GM10248 (cell line): ENCODE data around the gene SMPD3.

Experiments used
- CTCF ChIA-PET: fragments of 300-600 bp; sonication (Branson Sonifier 250); formaldehyde crosslinking; extraction: SDS; loops from one replicate; lab custom pipeline; 2021; ENCODE audit warnings: antibody characterized with exemption; lab: Yijun Ruan, JAX
- POLR2A ChIA-PET: fragments of 350-650 bp; sonication (Branson Sonifier 250); formaldehyde crosslinking; extraction: SDS; loops from one replicate; lab custom pipeline; 2020; ENCODE audit warnings: antibody characterized with exemption; lab: Yijun Ruan, JAX
- DNase-seq: peaks from one replicate; pipeline ENCODE4 v3.0.0; 2012; ENCODE audit errors: extremely low spot score
- TF ChIP-seq, protein P1 (sequence below): IDR thresholded peaks from 2 replicates; pipeline ENCODE4 v1.5.1; 2012; ENCODE audit warnings: mild to moderate bottlenecking, low read depth; ENCODE audit errors: extremely low read depth, missing control alignments, control extremely low read depth

The SMPD3 gene

DNA sequence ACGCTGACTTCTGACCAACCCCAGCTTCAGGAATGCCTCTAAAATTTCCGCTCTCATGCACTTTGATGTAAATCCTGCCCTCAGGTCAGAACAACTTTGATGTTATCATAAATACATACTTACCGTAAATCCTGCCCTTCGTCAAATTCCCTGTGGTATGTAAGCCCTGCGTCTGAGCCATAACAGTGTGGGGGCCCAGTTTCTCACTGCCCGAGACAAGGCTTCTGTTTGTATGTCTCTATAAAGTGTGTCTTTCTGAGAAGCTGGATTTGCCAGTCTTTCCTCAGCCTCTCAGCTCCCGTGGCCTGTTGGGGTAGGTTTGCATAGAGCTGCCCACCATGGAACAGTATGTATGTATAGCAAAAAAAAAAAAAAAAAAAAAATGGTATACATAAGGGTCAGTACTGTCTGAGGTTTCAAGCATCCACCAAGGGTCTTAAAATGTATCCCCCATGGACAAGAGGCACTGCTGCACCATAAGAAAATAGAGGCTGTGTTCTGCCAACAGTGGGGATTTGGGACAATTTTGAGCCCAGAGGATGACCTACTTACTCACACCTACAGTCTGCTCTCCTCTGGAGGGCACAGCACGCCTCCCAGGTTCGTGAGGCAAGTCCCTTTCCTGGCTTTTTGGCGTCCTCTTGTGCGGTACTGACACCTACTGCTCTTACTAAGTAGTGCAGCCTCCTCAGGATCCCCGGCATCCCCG lies 120.0 kb downstream of the SMPD3 start:
- DNase-seq, result peak; percentile 86
- ChIA-PET POLR2A (no interaction called here), CTCF (interaction anchor here (0.6 to 31.6 kb wide), 36 partner anchors 9 to 305 kb away, joined by 3 to 619 read pairs (median 6); partner anchors contain the start of genes DDX28, DUS2, NFATC3 and PLA2G15)
- TF ChIP-seq, protein P1, sequence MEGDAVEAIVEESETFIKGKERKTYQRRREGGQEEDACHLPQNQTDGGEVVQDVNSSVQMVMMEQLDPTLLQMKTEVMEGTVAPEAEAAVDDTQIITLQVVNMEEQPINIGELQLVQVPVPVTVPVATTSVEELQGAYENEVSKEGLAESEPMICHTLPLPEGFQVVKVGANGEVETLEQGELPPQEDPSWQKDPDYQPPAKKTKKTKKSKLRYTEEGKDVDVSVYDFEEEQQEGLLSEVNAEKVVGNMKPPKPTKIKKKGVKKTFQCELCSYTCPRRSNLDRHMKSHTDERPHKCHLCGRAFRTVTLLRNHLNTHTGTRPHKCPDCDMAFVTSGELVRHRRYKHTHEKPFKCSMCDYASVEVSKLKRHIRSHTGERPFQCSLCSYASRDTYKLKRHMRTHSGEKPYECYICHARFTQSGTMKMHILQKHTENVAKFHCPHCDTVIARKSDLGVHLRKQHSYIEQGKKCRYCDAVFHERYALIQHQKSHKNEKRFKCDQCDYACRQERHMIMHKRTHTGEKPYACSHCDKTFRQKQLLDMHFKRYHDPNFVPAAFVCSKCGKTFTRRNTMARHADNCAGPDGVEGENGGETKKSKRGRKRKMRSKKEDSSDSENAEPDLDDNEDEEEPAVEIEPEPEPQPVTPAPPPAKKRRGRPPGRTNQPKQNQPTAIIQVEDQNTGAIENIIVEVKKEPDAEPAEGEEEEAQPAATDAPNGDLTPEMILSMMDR, result peak; percentile 90

- ChIA-PET POLR2A (no interaction called here), CTCF (interaction anchor here (1.2 to 31.6 kb wide), 3 partner anchors 13 to 95 kb away, joined by 3 to 619 read pairs (median 6); partner anchors contain the start of gene SLC7A6)
- TF ChIP-seq, protein P1, result no peak
- no peak for DNase-seq
Observed at GRCh38 chr16:68324780-68325357, 123.4 kb downstream of the SMPD3 start.

- DNase-seq, result no peak
- ChIA-PET CTCF (interaction anchor here (1.2 to 31.6 kb wide), 3 partner anchors 14 to 94 kb away, joined by 3 to 619 read pairs (median 6); partner anchors contain the start of gene SLC7A6), POLR2A (no interaction called here)
- TF ChIP-seq, protein P1, result no peak
Observed at GRCh38 chr16:68324336-68324735, 124.0 kb downstream of the SMPD3 start.

DNA sequence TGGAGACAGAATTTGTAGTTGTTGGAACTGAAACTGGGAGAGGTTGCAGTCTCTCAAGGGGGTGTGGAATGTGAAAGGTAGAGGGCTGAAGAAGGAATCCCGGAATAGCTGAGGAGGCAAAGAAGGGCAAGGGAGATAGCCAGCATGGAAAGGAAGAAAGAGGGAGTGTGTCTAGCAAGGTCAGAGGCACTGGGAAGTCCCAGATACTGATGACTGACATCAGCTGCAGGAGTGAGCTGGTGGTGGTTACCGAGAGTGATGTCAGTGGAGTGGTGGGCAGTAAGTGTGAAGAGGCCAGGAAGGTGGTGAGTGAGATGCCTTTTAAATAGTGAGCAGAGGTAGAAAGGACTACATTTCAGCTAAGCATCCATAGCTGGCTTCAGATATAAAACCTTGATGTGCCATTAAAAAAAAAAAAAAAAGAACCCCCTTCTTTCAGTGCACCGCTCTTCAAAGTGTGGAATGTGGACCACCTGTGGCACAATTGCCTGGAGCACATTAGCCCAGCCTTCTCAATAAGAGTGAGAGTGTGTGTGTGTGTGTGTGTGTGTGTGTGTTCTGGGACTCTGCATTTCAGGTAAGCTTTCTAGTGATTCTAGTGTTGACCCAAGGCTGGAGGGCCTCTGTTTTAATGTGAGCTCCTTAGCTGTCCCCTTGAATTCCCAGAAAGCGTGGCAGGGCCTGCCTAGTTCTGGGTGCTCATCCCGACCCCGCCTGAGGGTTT lies 129.0 kb downstream of the SMPD3 start:
- peak; percentile 77 for DNase-seq
- ChIA-PET CTCF (interaction anchor here (0.8 to 31.6 kb wide), 6 partner anchors 9 to 62 kb away, joined by 3 to 619 read pairs (median 4); partner anchors contain the start of genes PRMT7, SLC7A6 and SLC7A6OS), POLR2A (interaction anchor here (0.6 to 0.7 kb wide), 2 partner anchors 218 to 575 kb away, joined by 3 read pairs; no protein-coding TSS in a partner anchor)
- TF ChIP-seq, protein P1, result no peak

GRCh38 chr16:68313116-68313515 lies 135.2 kb downstream of the SMPD3 start:
- ChIA-PET CTCF (no interaction called here), POLR2A (no interaction called here)
- TF ChIP-seq, protein P1, result no peak
- no peak for DNase-seq
